Measurements from ENCODE around the gene GIMAP5.

The GIMAP5 gene

DNA sequence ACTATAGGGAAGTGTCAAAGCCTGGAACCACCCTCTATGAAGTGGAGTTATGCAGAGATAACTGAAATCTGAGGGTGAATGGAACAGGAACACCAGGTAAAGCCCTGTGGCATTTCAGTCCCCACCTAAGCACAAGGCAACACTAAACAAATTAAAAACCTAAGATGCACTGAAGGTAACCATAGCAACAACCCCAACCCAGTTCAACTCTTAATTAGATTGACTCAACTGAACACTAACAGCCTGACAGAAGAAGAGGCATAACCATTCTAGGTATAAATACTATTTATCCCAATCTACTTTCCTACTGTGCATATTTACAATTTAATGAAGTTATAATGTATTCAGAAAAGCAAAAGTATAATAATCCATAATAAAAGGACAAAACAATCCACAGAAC lies 9.2 kb upstream of the GIMAP5 start:
- H3K4me3 Mint-ChIP-seq, result no peak overlapping the region
- no peak overlapping the region for H3K27ac Mint-ChIP-seq
- peaks cover 19% of the 10 kb centered on the region for H3K9me3 Mint-ChIP-seq

DNA sequence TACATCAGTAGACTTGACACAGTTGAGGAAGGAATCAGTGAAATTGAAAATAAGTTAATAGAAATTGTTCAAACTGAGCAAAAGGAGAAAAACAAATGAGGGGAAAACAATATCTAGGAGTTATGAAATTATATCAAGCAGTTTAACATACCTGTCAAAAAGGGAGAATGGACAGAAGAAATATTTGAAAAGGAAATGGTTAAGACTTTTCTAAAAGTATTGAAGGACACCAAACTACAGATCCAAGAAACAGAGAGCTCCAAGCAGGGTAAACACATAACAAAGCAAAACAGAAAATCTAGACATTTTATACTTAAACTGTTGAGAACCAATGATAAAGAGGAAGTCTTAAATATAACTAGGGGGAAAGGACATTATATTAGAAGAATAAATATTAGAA lies 8.6 kb upstream of the GIMAP5 start:
- Mint-ChIP-seq H3K27ac (no peak overlapping the region), H3K27me3 (peaks cover 54% of the 10 kb centered on the region), H3K4me1 (no peaks in the 10 kb centered on the region), H3K9me3 (peaks cover 19% of the 10 kb centered on the region), H3K4me3 (no peak overlapping the region), H3K36me3 (peaks cover 6% of the 10 kb centered on the region)
- no peak for ATAC-seq

More for the DNA sequence above, 9.2 kb upstream of the GIMAP5 start:
- peaks cover 6% of the 10 kb centered on the region for H3K36me3 Mint-ChIP-seq
- H3K27me3 Mint-ChIP-seq, result peaks cover 54% of the 10 kb centered on the region
- no peak for ATAC-seq
- no peaks in the 10 kb centered on the region for H3K4me1 Mint-ChIP-seq

DNA sequence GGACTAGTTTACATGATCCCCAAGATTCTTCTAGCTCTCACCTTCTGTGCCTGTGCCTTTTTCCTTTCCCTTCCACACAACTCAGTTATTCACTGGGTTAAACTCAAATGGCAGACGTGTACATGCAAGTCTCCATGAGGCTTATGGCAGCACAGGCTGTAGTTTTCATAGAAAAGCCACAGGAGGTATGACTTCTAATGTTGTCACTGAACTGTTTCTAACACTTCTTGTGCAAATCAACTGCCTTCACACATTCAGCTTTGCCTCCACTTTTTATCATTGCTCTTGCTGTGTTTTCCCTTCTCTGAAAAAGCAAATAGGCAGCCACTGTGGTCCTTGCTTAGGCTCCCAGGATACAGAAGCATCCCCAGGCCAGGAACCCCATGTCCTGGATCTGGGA lies 5.3 kb upstream of the GIMAP5 start:
- H3K36me3 Mint-ChIP-seq, result no peaks in the 10 kb centered on the region
- ATAC-seq, result no peak
- peaks cover 13% of the 10 kb centered on the region for H3K9me3 Mint-ChIP-seq
- no peak overlapping the region for H3K27ac Mint-ChIP-seq
- peaks cover 30% of the 10 kb centered on the region for H3K27me3 Mint-ChIP-seq
- H3K4me1 Mint-ChIP-seq, result peaks cover 1% of the 10 kb centered on the region
- no peak overlapping the region for H3K4me3 Mint-ChIP-seq

DNA sequence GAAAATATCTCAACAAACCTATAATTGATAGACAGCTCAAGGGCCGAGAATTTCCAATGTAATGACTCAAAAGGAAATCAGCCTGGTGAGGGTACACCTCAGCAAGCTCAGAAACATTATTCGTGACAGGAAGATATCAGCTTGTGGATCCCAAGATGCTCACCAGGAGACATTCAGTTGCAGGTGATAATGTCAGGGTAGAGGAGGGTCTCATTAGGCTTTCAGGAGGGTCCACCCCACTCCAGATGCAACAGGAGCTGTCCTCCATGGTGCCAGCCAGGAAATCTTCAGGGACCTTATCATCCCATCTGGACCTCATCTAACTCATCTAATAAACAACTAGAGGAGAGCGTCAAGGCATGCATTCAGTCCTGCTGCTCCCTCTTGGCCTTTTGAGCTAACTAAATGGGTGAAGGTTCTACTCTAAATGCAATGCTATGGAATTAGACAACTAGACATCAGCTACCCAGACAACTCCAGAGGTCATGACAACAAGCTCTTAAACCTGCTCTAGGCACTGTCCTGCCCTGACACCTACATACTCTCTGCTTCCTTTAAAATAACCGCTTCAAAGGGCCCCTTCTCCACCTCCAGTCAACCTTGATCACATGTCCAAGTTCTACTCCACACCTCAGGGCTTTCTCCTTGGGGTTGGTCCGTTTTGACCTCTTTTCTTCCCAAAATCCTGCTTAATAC lies 4.3 kb upstream of the GIMAP5 start:
- ATAC-seq, result no peak
- H3K4me1 Mint-ChIP-seq, result peaks cover 12% of the 10 kb centered on the region
- no peak overlapping the region for H3K4me3 Mint-ChIP-seq
- peaks cover 7% of the 10 kb centered on the region for H3K9me3 Mint-ChIP-seq
- H3K36me3 Mint-ChIP-seq, result no peaks in the 10 kb centered on the region
- peaks cover 27% of the 10 kb centered on the region for H3K27me3 Mint-ChIP-seq
- no peak overlapping the region for H3K27ac Mint-ChIP-seq

DNA sequence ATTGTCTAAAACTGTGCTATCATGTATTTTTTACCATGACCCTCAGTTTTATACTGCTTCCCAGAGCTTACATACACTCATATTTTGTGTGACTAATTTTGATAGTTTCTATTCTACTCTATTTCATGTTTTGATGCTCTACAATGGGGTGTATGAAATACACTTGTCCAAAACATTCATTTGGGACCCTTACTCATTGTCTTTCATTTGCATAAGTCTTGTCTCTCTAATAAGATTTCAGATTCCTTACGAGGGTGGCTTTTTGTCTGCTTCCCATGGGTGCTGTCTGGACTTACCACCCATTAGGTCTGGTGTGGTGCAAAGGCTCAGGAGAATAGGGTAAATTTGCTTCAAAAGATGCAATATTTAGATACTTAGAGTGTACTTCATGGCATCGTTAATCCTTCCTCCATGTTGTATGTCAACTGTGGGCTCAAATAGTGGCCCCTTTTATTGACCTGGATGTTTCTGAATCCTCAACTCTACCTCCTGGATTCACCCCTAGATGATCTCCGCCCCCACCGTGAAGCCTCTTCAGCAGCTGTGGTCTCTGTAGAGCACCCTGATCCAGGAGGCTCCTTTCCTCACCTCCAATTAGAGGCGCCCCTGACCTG lies 3.6 kb upstream of the GIMAP5 start:
- Mint-ChIP-seq H3K9me3 (peaks cover 2% of the 10 kb centered on the region), H3K36me3 (no peaks in the 10 kb centered on the region), H3K27me3 (peaks cover 27% of the 10 kb centered on the region), H3K27ac (no peak overlapping the region), H3K4me1 (peaks cover 12% of the 10 kb centered on the region), H3K4me3 (no peak overlapping the region)
- ATAC-seq, result no peak

DNA sequence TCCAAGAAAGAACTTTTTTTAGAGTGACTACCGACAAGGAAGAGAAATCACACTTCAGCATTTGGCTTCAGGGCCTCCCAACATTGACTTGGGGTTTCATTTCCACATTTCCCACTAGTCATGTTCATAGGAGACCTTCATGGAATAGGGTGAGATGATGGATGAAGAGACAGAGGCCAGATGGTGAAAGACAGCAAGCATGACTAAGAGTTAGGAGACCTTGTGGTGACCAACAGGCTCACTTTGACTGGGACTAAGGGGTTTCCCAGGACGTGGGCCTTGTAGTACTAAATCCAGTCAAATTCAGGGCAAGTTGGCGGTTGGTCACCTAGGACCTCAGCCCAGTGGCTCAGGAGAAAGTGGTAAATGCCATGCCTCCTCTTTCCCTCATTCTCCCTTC lies 3.0 kb upstream of the GIMAP5 start:
- no peak overlapping the region for H3K4me3 Mint-ChIP-seq
- H3K27me3 Mint-ChIP-seq, result peaks cover 29% of the 10 kb centered on the region
- ATAC-seq, result no peak
- peaks cover 12% of the 10 kb centered on the region for H3K4me1 Mint-ChIP-seq
- no peaks in the 10 kb centered on the region for H3K9me3 Mint-ChIP-seq
- no peak overlapping the region for H3K27ac Mint-ChIP-seq
- no peaks in the 10 kb centered on the region for H3K36me3 Mint-ChIP-seq

DNA sequence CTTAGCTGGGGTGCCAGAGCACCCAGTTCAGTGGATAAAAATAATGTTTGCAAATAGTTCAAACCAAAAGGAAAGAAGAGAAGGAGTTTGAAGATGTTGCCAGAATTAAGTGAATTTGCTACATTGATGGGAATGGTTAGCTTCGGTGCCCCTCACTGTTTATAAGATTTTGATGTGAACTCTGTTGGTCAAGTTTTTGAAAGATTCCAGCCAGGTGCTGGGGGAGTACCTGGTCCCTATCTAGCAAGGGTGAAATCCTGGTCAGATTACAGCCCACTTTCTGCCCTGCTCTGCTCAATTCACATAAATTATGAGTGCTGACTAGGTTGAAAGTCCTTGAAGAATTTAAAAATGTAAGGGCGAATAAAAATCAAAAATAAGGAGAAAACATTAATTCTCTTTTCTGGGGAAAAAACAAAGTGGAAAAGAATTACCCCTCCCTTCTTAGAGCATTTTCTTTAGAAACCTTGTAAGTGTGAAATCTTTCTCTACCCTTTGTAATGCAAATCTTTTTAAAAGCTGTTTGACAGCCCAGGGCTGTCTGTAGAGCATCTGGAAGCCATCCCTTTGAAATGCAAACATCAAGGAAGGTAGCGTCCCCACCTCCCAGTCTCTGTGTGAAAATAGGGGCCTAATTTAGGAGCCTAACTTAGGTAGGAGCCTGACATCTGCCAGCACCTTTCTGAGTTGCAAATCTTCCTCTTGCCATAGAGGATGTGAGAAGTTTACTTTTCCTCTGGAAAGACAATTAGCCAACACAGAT lies 1.4 kb upstream of the GIMAP5 start:
- no peaks in the 10 kb centered on the region for H3K36me3 Mint-ChIP-seq
- no peak overlapping the region for H3K27ac Mint-ChIP-seq
- no peak for ATAC-seq
- H3K9me3 Mint-ChIP-seq, result peaks cover 2% of the 10 kb centered on the region
- H3K4me3 Mint-ChIP-seq, result no peak overlapping the region
- peaks cover 39% of the 10 kb centered on the region for H3K27me3 Mint-ChIP-seq
- peaks cover 12% of the 10 kb centered on the region for H3K4me1 Mint-ChIP-seq

DNA sequence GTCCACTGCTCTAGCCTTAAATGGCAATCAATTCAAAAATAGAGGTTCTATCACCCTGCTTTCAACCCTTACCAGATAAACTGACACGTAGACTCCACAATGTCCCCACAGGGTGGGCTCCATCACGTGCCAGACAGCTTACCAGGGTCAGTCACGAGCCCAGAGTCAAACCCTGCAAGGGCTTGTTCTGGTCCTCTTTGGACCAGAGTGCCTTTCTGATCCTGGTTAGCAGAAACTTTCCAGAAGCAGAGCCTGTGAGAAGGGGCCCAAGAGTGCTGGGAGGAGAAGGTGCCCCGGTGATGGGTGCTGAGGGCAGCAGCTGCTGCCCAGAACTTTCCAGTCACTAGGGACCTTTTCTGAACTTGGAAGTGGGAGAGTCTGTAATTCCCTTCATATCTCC lies 354 bp upstream of the GIMAP5 start:
- H3K27me3 Mint-ChIP-seq, result peaks cover 48% of the 10 kb centered on the region
- H3K4me3 Mint-ChIP-seq, result peak overlapping the region; percentile 75
- H3K27ac Mint-ChIP-seq, result peak overlapping the region; percentile 65
- no peak for ATAC-seq
- H3K9me3 Mint-ChIP-seq, result peaks cover 2% of the 10 kb centered on the region
- no peaks in the 10 kb centered on the region for H3K36me3 Mint-ChIP-seq
- peaks cover 12% of the 10 kb centered on the region for H3K4me1 Mint-ChIP-seq

DNA sequence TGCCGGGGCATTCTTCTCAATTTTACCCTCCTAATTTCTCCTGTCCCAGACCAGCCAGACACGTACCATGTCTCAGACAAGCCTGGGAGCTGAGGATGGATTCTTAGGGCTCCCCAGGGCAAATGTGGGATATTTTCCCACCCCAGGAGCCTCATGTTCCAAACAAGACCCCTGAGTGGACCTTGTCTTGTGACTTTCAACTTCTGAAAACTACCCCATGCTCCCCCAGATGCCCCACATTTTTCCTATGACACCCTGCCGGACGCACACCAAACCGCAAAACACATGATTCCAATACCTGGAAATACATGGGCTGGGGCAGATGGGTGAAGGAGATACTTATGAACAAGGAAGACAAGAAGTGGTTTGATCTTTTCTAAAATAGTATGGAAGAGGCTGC lies 874 bp downstream of the GIMAP5 start:
- Mint-ChIP-seq H3K36me3 (peaks cover 7% of the 10 kb centered on the region), H3K4me1 (peaks cover 12% of the 10 kb centered on the region), H3K4me3 (no peak overlapping the region)

DNA sequence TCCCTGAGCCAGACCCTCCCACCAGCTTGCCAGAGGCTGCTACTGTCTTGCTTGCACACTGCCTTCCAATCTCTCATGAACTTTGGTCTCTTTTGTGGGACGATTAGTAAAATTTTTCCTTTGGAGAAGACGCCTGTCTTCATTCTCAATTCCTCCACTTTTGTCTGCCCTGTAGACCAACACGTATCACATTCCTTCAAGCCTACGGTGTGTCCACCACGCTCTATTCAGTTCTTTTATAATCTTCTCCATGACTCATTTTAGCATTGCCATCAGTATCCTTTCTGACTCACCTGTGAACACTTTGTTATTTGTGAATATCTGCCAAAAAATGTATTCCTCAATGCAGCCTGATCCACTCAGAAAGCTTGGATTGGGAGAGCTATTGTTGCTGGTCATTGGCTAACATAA lies 1.4 kb downstream of the GIMAP5 start:
- ATAC-seq, result no peak
- Mint-ChIP-seq H3K4me3 (no peak overlapping the region), H3K9me3 (peaks cover 2% of the 10 kb centered on the region), H3K36me3 (peaks cover 7% of the 10 kb centered on the region), H3K4me1 (peaks cover 12% of the 10 kb centered on the region), H3K27ac (no peak overlapping the region), H3K27me3 (peaks cover 48% of the 10 kb centered on the region)

More for the DNA sequence above, 874 bp downstream of the GIMAP5 start:
- Mint-ChIP-seq H3K27me3 (peaks cover 48% of the 10 kb centered on the region), H3K27ac (no peak overlapping the region), H3K9me3 (peaks cover 2% of the 10 kb centered on the region)
- ATAC-seq, result no peak

DNA sequence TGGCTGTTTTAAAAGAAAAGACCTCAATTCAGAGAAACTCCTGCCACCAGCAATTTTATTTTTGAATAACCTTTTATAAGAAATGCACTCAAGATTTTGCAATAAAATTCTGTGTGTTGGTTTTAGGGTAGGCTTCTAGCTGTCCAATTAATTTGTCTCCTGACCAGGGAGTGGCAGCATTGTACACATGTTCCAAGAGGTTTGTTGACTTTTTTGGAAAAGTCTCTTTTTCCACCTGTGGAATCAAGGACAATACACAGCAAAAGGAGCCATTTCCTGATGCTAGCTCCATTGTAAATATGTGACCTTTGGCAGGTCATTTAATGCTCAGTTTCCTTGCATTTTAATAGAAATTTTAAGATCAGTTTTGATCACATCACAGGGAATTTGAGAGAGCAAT lies 1.8 kb downstream of the GIMAP5 start:
- Mint-ChIP-seq H3K4me3 (no peak overlapping the region), H3K4me1 (peaks cover 12% of the 10 kb centered on the region), H3K27me3 (peaks cover 48% of the 10 kb centered on the region), H3K36me3 (peaks cover 7% of the 10 kb centered on the region), H3K9me3 (peaks cover 2% of the 10 kb centered on the region), H3K27ac (no peak overlapping the region)
- ATAC-seq, result no peak

DNA sequence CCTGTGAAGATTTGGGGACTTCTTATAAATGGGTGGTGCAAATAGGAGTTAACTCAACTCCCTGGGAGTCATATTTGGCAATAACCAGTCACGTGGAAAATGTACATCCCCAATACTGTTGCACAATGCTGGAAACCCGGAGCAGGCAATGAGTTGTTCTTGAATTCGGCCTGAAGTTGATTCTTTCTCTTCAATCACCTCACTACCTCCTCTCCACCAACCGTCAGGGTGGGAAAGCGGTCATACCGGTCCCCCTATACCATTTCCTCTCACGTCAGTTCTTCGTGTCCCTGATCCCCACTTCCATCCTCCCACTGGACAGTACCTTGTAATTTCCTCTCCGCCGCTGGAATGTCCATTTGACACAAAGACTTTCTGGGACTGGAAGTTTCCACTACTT lies 2.8 kb downstream of the GIMAP5 start:
- H3K4me1 Mint-ChIP-seq, result peaks cover 12% of the 10 kb centered on the region
- no peak for ATAC-seq
- peaks cover 59% of the 10 kb centered on the region for H3K27me3 Mint-ChIP-seq
- H3K4me3 Mint-ChIP-seq, result no peak overlapping the region
- peaks cover 2% of the 10 kb centered on the region for H3K9me3 Mint-ChIP-seq
- H3K36me3 Mint-ChIP-seq, result peaks cover 7% of the 10 kb centered on the region
- H3K27ac Mint-ChIP-seq, result no peak overlapping the region

DNA sequence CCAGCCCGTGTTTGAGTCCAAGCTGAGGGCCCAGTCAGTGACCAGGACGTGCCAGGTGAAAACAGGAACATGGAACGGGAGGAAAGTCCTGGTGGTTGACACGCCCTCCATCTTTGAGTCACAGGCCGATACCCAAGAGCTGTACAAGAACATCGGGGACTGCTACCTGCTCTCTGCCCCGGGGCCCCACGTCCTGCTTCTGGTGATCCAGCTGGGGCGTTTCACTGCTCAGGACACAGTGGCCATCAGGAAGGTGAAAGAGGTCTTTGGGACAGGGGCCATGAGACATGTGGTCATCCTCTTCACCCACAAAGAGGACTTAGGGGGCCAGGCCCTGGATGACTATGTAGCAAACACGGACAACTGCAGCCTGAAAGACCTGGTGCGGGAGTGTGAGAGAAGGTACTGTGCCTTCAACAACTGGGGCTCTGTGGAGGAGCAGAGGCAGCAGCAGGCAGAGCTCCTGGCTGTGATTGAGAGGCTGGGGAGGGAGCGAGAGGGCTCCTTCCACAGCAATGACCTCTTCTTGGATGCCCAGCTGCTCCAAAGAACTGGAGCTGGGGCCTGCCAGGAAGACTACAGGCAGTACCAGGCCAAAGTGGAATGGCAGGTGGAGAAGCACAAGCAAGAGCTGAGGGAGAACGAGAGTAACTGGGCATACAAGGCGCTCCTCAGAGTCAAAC lies 5.2 kb downstream of the GIMAP5 start:
- Mint-ChIP-seq H3K36me3 (peaks cover 7% of the 10 kb centered on the region), H3K4me3 (no peak overlapping the region)

DNA sequence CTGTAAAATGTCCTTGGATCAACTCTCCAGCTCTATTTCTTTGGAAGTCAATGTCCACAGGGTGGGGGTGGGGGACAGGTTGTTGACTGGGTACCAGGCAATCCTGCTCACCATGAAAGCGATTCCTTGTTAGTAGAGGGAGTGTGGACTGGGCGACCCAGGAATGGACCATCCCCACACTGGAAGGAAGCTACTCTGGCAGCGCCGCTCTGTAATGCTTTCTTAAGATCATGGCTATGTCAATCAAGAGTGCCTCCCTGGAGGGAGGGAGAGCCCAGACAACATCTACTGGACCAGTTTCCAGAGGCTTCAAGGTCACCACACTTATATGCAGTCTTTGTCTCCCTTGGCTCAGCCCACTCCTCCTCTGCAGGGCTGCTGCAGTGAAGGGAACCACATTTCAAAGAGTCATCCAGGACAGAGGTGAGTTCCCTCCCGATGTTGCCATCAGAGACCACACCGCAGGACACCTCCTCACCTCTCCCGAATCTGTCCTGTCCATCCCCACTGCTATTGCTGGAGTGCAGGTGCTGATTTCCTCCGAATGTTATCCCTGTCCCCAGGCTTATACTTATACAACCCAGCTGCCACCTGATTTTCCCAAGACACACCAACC lies 6.9 kb downstream of the GIMAP5 start:
- ATAC-seq, result no peak
- Mint-ChIP-seq H3K4me1 (no peaks in the 10 kb centered on the region), H3K9me3 (peaks cover 2% of the 10 kb centered on the region), H3K36me3 (peaks cover 7% of the 10 kb centered on the region), H3K27me3 (peaks cover 63% of the 10 kb centered on the region), H3K4me3 (no peak overlapping the region), H3K27ac (no peak overlapping the region)

More for the DNA sequence above, 5.2 kb downstream of the GIMAP5 start:
- no peak for ATAC-seq
- no peak overlapping the region for H3K27ac Mint-ChIP-seq
- peaks cover 6% of the 10 kb centered on the region for H3K4me1 Mint-ChIP-seq
- peaks cover 2% of the 10 kb centered on the region for H3K9me3 Mint-ChIP-seq
- peaks cover 72% of the 10 kb centered on the region for H3K27me3 Mint-ChIP-seq

DNA sequence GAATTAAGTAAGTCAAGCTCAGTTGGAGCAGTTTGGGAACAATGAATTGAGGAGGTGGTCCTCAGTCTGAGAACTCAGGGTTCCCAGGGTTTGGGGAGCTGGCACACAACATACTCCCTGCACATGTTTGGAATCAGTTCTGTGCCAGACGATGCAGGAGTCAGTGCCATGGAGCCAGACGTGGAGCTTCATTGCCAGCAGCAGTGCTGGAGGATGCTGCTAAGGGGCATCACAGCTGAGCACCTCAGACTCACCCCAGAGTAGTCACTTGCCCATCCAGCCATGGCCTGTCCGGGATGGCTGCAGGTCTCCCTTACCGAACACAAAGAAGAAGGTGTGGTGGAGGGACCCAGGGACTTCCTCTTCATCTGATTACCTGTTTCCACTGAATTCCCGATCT lies 7.9 kb downstream of the GIMAP5 start:
- peak; percentile 14 for ATAC-seq
- Mint-ChIP-seq H3K27me3 (peaks cover 58% of the 10 kb centered on the region), H3K9me3 (peaks cover 2% of the 10 kb centered on the region), H3K27ac (no peak overlapping the region), H3K4me1 (no peaks in the 10 kb centered on the region), H3K36me3 (peaks cover 7% of the 10 kb centered on the region), H3K4me3 (no peak overlapping the region)

Data from stimulated activated memory B cell treated with anti-CD40 and anti-IgM and Interleukin-4, amounts not matched to agents 10 μg/mL and 1 μg/mL and 100 μg/mL, for 72 hours (primary cell).